ENCODE results near the gene AIRE.
"Not testable (repeated sequence)": the region's sequence is repeated elsewhere in the genome, so short reads cannot be mapped to it uniquely, and the experiment has no call there.

AIRE gene

GRCh38 chr21:44291936-44292811, 6.5 kb downstream of the AIRE start:
- no peak for DNase-seq

GRCh38 chr21:44292812-44293195, 7.1 kb downstream of the AIRE start:
- no peak for DNase-seq

- DNase-seq = no peak
These were observed 8.0 kb downstream of the AIRE start for GRCh38 chr21:44293551-44294231.

GRCh38 chr21:44294391-44295162, 8.9 kb downstream of the AIRE start:
- no peak for DNase-seq

GRCh38 chr21:44295163-44295573, 9.5 kb downstream of the AIRE start:
- no peak for DNase-seq

- no peak for DNase-seq
These were observed 10.0 kb downstream of the AIRE start for GRCh38 chr21:44295646-44296045.

GRCh38 chr21:44296103-44296519, 10.4 kb downstream of the AIRE start:
- no peak for DNase-seq

- DNase-seq = no peak
These were observed 11.2 kb downstream of the AIRE start for GRCh38 chr21:44296916-44297315.

GRCh38 chr21:44297525-44298290, 12.0 kb downstream of the AIRE start:
- DNase-seq = peak; percentile 74

- no peak for DNase-seq
These were observed 12.6 kb downstream of the AIRE start for GRCh38 chr21:44298301-44298700.

GRCh38 chr21:44299085-44299457, 13.4 kb downstream of the AIRE start:
- DNase-seq = no peak

- peak; percentile 27 for DNase-seq
These were observed 14.0 kb downstream of the AIRE start, which contains the start of gene PFKL for GRCh38 chr21:44299458-44300261. Gene PFKL, plus strand, starts transcription at chr21:44300053. Its CDS starts 53 bp downstream, at chr21:44300106.

- DNase-seq = peak; percentile 28
These were observed 14.7 kb downstream of the AIRE start for GRCh38 chr21:44300262-44300959.

GRCh38 chr21:44301141-44301540, 15.5 kb downstream of the AIRE start:
- no peak for DNase-seq

- DNase-seq = no peak
These were observed 16.3 kb downstream of the AIRE start for GRCh38 chr21:44301961-44302406.

- DNase-seq = not testable (repeated sequence)
These were observed 17.1 kb downstream of the AIRE start for GRCh38 chr21:44302573-44303401.

GRCh38 chr21:44303490-44303981, 17.9 kb downstream of the AIRE start:
- DNase-seq = no peak

- no peak for DNase-seq
These were observed 18.4 kb downstream of the AIRE start for GRCh38 chr21:44304011-44304616.

GRCh38 chr21:44304877-44305293, 19.2 kb downstream of the AIRE start:
- peak; percentile 8 for DNase-seq
